ENCODE measurements around the gene SAMD1. TPM values are rescaled to one million over a fixed set of nuclear protein-coding genes. Genes with fewer than 3 reads are reported as not detected.

SAMD1 gene
- total and polyA plus RNA-seq, 2 of the 8 experiments (the other 6 are each of a cell fraction or from before 2014, with no cell fraction given): 40.0 to 100 TPM

DNA sequence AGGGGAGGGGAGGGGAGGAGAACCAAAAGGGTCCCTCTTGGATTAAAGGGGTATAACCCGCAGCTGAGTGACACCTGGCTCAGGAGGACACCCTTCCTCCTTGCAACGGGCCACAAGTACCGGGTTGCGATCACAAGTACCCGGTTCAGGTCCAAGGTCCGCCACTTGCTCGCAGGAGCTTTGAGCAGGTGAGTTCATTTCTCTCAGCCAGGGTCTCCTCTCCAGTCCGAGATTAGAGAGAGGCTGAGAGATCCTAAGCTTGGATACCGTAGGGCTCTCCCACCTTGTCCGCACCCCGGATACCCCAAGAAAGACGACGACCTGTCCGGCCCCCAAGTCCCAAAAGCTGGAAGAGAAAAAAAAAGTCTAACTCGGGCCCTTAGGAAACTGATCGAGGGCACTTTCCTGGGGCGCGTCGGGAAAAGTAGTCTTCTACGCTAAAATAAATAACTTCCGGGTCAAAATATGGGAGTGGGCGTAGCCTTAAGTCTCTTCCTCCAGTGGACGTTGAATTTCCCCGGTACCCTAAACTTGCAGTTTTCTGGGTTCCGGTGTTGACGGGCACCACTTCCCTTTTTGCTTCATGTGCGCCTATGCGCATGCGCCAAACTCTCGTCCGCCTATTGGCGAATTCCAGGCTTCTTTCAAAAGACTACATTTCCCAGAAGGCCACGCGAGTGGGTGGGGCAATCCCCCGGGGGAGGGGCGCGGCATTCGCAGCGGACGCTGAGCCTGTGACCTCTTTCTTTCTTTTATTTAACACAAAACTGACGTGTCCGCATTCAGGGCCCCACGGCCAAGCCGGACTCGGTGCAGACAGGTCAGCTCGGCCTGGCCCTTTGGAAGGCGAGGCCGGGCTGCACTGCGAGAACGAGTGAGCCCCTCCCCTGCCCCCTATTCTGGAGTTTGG lies 9.4 kb downstream of the SAMD1 start (continued):
- TF ChIP-seq GABPA (IDR thresholded peaks at IDR 0.05; ENCODE audit: borderline replicate concordance, insufficient read depth, low read length) (peak; percentile 89), JUN (IDR thresholded peaks at IDR 0.05; ENCODE audit: low read depth, low read length) (no peak), CREB1 (IDR thresholded peaks at IDR 0.05) (peak; percentile 78), POLR2A (IDR thresholded peaks at IDR 0.05; ENCODE audit: control extremely low read depth in 1 of 2, low read depth in 2 of 2, low read length in 2 of 2) (0 out of 3 replicates have a peak, but pooled peaks of 1 of the 2 experiments have one; percentile 24), SAP30 (IDR thresholded peaks at IDR 0.05; ENCODE audit: insufficient read depth, insufficient replicate concordance, low read length) (no peak), POU5F1 (IDR thresholded peaks at IDR 0.05; ENCODE audit: low read depth, low read length) (no peak), YY1 (IDR thresholded peaks at IDR 0.05; ENCODE audit: low read depth, low read length) (0 out of 2 replicates have a peak, but pooled peaks have one; percentile 32), FOSL1 (IDR thresholded peaks at IDR 0.05; ENCODE audit: insufficient read depth, low read depth, low read length) (no peak), HDAC6 (IDR thresholded peaks at IDR 0.05; ENCODE audit: low read depth, low read length) (no peak), ZNF274 (IDR thresholded peaks at IDR 0.05; ENCODE audit: borderline replicate concordance, extremely low read depth, low read length) (no peak), TEAD4 (IDR thresholded peaks at IDR 0.05; ENCODE audit: low read depth, low read length) (peak; percentile 88), CBX5 (IDR thresholded peaks at IDR 0.05; ENCODE audit: low read depth, low read length) (no peak), MAFK (IDR thresholded peaks at IDR 0.05; ENCODE audit: low read depth, low read length) (no peak), RNF2 (IDR thresholded peaks at IDR 0.05; ENCODE audit: borderline replicate concordance, low read depth, low read length, missing control alignments, poor library complexity, severe bottlenecking) (no peak), CEBPB (IDR thresholded peaks at IDR 0.05; ENCODE audit: low read depth, low read length) (peak; percentile 69), CHD1 (IDR thresholded peaks at IDR 0.05; ENCODE audit: low read depth, low read length) (no peak), RAD21 (IDR thresholded peaks at IDR 0.05 in 1 of 2, conservative IDR thresholded peaks at IDR 0.05 in 1 of 2; ENCODE audit: low read depth in 2 of 2, low read length in 2 of 2) (no peak), POLR2AphosphoS5 (IDR thresholded peaks at IDR 0.05; ENCODE audit: low read depth, low read length) (no peak), EGR1 (IDR thresholded peaks at IDR 0.05; ENCODE audit: borderline replicate concordance, low read depth, low read length) (no peak), HDAC2 (IDR thresholded peaks at IDR 0.05; ENCODE audit: borderline replicate concordance in 1 of 2, low read depth in 2 of 2, low read length in 2 of 2) (no peak), EZH2 (IDR thresholded peaks at IDR 0.05; ENCODE audit: low read depth, low read length, severe bottlenecking) (no peak), KDM1A (IDR thresholded peaks at IDR 0.05; ENCODE audit: borderline replicate concordance, low read length) (no peak)
